HG03565 (cell line): ENCODE results near the gene RPL23.

ENCODE experiments used
- ATAC-seq: cut with Tn5 transposase; IDR thresholded peaks from one replicate; pipeline ENCODE4 v1.9.1; 2021; ENCODE audit warnings: mild to moderate bottlenecking, moderate library complexity; ENCODE audit not compliant: unreplicated experiment

The RPL23 gene

DNA sequence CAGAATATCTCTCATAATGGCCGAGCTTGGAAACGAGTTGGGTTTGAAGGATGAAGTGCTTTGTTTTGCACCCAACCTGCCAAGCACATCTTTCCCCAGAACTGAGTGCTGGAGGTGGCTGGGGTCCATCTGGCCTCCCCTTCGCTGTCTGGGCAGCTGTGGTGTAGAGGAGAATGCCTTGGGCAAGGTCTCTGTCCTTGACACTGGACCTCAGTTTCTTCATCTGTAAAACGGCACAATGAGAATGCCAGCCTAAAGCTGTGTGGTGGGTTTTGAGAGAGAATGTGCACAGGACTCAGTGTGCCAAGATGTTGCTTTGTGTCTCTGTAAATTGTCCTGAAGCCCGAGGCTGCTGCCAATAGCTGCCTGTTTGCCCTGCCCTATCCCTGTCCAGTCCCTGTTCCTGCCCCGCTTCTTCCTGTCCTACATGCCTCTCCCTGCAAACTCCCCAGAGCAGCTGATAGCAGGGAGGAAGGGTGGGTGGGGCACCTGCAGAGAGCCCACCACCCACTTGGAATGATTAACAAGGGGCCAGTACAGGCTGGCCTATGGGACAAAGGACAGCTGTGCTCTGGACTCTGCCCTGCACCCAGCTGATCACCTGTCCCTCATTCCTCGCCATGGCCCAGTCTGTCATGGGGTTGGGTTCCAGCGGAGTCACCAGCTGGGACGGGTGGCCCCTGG is 31.7 kb upstream of the RPL23 start:
- no peak for ATAC-seq

- no peak for ATAC-seq
Observed at GRCh38 chr17:38883592-38884526, 30.3 kb upstream of the RPL23 start.

DNA sequence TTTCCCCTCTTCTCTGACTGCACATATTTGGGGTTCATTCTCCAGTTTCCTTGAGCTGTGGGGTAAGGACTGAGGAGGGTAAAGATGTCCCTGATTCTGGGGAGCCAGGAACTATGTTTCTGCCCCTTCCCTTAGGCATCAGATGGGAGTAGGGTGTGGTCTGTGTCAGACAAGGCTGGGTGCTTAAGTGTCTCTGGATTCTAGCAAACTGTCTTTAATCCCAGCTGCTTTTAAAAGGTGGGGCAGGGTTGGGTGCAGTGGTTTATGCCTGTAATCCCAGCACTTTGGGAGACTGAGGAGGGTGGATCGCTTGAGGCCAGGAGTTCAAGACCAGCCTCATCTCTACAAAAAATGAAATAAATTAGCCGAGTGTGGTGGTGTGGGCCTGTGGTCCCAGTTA is 29.3 kb upstream of the RPL23 start:
- no peak for ATAC-seq

DNA sequence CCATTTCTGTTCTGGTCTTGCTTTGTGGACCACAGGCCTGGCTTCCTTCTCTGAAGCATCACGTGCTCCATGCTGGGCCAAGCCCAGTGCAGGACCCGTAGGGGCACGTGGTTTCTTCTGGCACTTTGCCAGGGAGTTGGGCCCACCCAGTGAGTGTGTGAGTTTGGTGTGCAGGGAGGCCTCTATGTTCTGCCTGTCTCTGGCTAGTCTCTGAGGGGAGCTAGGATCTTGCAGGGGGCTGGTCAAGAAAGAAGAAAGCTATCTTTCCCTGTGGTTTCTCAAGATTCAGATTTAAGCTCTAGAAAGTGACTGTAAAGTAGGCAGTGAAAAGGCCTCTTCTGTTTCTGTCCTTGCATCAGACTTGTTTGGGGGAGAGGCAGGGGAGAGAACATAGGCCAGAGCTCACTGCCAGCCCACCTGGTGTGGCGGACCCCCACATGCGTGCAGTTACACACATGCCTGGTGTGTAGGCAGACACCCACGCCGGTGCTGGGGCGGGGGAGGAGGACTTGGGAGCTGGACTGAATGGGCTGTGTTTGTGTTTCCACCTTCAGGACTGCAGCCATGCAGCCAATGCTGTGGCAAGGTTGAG is 28.2 kb upstream of the RPL23 start:
- ATAC-seq = no peak

GRCh38 chr17:38879878-38880665 is 26.6 kb upstream of the RPL23 start:
- ATAC-seq = no peak

- ATAC-seq = no peak
Observed at GRCh38 chr17:38877130-38877851, 23.8 kb upstream of the RPL23 start.

- ATAC-seq = no peak
Observed at GRCh38 chr17:38875477-38876075, 22.1 kb upstream of the RPL23 start.

GRCh38 chr17:38874505-38875400 is 21.2 kb upstream of the RPL23 start:
- ATAC-seq = no peak

DNA sequence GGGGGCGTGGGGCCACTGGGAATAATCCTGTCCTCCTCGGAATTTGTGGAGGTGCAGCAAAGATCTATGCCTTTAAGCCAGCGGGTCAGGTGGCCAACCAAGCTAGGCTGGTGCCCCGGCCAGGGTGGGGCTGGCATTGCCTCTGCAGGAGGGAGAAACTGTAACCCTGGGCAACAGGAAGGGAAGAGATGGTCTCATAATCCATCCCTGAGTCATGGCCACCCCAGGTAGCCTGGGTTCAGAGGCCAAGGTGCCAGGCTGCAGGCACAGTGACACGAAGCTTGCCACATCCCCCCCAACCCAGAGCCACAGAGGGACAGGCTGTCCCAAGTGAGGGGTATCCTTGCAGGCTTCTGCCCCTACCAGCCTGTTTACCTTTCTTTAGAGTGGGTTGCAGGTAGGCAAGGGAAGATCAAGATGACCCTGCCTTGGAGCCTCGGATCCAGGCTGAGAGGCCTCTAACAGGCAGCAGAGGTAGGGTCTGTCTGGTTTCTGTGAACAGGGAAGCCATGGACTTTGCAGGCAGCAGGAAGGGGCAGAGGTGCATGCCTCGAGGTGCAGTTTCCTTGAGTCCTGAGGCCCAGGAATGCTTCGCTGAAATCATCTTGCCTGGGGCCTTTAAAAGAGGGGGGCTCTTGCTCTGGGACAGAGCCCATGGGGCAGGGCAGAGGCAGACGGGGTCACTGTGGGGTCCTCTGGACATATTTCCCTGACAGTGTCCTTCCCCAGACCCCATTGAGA is 20.3 kb upstream of the RPL23 start:
- no peak for ATAC-seq

- no peak for ATAC-seq
Observed at GRCh38 chr17:38872671-38873385, 19.3 kb upstream of the RPL23 start.

DNA sequence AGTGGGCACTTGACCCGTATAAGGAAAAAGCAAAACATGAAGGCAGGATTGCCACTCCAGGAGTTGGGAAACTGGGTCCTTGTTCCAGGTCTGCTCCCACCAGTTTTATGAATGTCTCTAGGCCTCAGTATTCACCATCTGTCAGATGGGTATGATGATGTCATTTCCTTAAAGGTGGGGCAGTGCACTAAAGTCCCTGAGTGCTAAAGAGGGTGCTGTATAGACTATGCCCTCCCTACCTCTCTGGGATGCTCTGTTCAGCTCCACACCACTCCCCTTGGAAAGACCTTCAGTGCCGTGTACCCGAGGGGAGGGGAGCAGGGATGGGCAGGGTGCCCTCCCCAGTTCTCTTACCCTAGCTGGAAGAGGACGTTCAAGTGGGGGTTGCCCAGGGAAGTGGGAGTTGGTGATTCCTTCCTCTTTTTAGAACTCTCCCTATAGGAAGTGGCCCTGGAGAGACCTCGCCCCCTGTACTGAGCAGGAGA is 18.5 kb upstream of the RPL23 start:
- no peak for ATAC-seq

DNA sequence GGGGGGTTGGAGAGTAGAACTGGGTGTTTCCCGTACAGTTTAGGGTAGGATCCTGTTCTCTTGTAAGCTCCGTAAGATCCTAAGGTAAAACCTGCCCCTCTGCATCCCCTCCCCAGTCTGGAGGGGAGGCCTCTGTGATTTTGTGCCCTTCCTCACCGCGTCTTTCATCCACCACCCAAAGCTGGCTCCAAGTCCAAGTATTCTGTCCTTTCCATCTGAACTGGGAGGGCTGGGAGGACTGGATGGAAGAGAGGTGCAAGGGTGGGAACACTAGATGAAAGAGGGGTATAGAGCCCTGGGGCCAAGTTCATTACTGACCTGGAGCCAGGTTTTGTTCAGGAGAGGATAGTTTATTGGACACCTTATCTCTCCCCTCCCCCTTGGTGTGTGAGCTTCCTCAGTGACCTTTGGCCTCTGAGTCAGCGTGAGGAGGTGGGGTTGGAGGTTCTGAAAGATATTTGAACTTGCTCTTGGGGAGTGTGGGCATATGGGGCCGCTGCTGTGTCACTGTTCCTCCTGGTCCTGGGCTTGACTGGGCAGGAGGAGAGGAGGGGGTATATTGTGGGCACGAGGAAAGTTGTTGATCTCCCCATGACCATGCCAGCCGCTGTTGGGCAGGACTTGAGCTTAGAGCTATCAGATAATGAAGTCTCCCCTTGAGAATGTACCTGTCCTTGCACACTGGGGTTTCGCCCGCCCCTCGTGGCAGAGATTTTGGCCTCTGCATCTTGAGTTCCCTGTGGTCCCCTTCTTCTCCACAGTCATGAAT is 17.9 kb upstream of the RPL23 start:
- no peak for ATAC-seq

- ATAC-seq = no peak
Observed at GRCh38 chr17:38870259-38871165, 17.0 kb upstream of the RPL23 start.

GRCh38 chr17:38869526-38870258 is 16.2 kb upstream of the RPL23 start, which contains the start of gene LASP1:
LASP1 (plus strand) TSS chr17:38870058; CDS start chr17:38870190, 132 bp downstream.
- ATAC-seq = peak; percentile 34
